ENCODE measurements around the gene STIM1.
"Not testable (repeated sequence)": the region's sequence is repeated elsewhere in the genome, so short reads cannot be mapped to it uniquely, and the experiment has no call there.

The STIM1 gene

DNA sequence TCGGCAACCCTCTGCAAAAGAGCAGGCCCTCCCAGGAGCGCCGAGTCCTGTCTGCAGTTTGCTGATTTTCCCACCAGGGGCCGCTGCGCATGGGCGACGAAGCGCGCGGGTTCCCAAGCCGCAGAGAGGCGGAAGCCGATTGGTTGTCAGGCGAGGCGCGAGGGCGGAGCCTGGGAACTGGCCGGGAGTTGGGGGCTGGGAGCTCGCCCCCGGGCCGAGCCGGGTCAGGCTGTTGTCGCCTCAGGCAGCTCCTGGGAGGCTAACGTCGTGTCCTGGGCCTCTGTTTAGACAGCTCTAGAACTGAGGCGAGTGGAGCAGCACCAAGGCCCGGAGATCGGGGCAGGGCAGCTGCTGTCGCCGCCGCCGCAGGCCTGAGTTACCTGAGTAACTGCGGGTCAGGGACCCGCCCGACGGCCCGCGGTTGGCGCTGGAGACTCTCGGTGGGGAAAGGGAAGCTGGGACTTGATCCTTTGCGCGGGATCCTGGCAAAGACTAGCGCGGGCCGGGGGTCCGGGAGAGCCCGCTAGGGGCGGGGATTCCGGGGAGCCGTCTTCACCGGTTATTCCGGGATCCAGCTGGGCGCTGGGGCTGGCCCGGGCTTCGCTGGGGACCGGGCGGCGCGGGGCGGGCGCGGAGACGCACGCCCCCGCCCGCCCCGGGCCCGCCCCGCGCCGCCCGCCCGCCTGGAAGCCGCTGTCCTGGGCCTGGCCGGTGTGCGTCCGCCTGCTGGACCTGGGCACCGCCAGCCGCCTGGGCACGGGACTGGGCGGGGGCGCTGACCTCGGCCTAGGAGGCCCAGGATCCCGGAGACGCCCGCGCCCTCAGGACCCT, at the start of gene STIM1:
Gene STIM1 (plus strand): TSS at position 688 of the 831 bp plus-strand sequence. CDS start 607 bp downstream, outside the sequence.
- peak; percentile 96 to 98 for DNase-seq

DNA sequence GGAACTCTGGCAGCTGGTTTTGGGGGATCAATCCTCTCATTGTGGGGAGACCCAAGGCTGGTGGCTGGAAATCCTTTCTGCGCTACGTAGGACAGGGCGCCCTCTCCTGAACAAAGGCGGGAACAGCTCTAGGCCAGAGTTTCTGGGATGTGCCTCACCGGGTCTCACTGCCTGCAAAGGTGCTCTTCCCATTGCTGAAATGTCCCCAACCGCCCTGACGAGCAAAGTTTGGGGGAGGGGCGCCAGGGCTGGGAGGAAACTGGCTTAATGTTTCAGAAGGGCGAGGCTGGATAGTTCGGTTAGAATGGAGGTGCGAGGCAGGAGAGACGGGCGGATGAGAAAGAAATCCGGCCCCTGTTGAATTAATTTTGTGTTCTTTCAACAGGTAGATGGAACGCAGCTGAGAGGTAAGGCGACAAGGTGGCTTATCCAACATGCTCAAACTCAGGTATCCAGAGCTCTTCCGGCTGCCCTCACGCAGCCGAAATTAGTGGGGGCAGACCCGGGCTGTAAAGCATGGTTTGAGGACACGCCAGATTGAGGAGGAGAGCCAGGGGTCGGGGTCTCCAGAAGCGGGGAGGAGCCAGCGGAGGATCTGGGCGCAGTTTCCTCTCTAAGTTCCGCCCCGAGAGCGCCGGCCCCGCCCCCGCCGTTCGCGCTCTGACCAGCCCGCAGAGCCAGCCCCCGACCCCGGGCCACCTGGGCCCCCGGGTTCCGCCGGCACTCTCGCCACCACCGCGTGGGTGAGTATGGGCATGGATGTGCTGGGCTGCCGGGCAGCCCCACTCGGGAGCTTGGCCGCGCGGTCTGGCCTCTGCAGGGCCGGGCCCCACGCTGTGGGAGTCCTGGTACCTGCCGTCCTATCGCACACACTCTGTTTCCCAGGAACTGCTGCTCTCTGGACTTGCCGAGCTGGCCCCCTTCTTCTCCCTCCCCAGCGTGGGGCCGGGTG, 47.3 kb upstream of the STIM1 start, which contains the start of gene PGAP2:
Gene PGAP2 (plus strand): TSS at position 652 of the 952 bp plus-strand sequence. CDS start 2,700 bp downstream, outside the sequence.
- DNase-seq, result peak; percentile 55 to 62

DNA sequence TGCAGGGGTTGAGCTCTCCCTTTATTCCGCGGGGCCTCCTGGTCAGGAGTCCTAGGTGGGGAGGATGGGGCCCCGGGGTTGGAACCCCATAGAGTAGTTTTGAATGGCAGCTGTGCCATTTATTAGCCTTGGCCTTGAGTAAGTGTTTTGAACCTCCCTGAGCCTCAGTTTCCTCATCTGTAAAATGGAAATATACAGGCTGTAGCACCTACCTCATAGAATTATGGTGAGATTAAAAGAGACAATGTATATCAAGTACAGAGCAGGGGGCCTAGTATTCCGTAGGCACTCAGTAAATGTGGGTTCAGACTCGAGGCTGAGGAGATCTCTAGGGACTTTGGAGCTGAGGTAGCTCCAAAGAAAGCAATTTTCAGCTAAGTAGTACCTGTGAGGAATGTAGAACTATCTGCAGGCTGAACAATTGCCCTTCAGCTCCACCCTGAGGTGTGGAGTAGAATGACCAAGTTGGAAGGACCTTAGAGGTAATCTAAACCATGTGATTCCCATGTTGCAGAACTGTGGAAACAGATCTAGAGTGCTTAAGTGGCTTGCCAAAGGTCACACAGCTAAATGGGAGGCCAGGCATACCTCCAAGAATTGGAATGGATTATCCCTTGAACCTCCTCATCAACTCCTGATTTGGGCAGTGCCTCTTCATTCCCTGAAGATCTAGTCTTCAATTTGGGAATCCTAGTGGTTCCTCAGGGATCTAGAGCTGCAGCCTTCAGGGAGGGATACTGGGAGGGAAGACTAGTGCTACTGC, 46.4 kb upstream of the STIM1 start:
- peak; percentile 64 to 69 for DNase-seq

DNA sequence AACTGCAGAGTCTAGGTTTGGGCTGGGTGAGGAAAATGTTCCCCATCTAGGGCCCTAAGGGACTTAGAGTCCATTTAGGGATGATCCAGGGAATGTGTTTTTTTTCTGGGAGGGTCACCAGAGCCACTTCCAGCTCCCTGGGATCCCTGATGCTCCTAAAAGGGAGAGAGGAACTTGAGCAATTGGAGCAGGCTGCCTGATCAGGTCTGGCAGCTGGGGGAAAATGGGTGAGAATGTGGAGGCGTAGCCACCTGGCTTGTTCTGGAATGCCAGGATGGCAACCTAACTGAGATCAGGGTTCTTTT, 45.9 kb upstream of the STIM1 start:
- DNase-seq, result no peak

DNA sequence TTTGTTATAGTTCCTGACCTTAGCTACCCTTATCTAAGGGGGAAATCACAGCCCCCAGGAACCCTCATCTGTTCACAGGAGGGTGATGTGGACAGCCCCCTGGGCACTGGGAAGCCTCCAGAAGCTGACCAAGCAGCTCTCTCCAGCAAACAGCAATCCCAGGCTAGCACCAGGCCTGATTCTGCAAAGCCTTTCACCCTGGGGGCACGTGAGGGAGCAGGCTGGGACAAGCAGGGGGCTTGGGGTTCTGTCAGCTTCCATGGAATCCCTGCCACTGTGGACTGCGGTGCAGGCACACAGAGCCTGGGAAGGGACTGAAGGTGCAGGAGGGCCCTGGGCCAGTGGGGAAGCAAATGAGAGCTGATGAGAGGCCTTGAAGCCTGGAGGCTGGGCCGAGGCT, 45.0 kb upstream of the STIM1 start:
- DNase-seq, result no peak

DNA sequence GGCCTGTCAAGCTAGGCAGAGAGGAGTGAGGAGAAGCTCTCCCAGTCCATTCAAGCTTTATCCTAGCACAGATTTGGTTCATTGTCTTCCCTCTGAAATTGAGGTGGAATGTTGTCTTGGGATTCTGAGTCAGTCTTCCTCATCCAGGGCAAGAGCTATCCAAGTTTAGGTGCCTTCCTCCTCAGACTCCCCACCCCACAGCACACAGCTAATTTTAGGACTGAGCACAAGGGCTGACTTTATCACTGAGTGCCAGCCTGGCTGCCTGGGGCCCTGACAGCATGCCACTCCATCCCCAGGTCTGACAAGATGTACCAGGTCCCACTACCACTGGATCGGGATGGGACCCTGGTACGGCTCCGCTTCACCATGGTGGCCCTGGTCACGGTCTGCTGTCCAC, 44.5 kb upstream of the STIM1 start:
- DNase-seq, result no peak

DNA sequence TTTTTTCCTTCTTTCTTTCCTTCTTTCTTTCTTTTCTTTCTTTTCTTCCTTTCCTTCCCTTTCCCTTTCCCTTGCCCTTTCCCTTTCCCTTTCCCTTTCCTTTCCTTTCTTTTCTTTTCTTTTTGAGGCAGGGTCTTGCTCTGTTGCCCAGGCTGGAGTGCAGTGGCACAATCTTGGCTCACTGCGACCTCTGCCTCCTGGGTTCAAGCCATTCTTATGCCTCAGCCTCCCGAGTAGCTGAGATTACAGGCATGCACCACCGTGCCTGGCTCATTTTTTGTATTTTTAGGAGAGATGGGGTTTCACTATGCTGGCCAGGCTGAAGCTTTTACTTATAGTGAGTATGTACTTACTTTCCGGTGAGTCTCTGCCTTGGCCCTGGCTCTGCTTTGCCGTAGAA, 40.6 kb upstream of the STIM1 start:
- DNase-seq, result not testable (repeated sequence)

DNA sequence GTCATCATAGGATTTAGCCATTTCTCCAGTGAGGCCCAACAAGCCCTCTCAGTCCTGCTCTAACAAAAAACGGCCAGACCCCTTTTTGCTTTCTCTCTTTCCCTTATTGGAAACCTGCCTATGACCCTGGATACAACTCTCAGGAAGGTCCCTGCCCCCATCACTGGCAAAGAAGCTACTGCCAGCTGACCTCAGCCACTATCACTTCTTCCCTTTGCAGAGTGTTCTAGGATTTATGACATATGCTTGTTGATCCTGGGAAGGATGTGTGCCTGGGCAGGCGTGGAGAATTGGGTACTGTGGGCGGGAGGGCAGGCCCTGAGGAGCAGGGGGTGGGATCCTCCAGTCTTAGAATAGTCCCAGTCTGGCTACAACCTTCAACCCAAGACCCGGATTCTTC, 39.6 kb upstream of the STIM1 start:
- no peak for DNase-seq

DNA sequence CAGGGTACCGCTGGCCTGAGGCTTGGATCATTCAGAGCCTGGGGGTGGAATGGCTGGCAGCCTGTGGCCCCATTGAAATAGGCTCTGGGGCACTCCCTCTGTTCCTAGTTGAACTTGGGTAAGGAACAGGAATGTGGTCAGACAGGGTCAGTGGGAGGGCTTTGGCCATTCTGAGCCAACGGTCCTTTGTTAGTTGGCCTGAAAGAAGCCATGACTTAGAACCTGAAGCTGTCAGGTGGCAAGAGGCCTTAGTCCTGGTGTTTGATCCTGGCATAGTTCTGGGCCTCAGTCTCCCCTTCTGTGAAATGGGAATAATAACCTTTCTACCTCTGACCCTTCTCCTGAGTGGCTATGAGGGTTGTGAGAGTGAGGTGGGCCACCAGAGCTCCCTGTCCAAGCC, 38.8 kb upstream of the STIM1 start:
- no peak for DNase-seq

DNA sequence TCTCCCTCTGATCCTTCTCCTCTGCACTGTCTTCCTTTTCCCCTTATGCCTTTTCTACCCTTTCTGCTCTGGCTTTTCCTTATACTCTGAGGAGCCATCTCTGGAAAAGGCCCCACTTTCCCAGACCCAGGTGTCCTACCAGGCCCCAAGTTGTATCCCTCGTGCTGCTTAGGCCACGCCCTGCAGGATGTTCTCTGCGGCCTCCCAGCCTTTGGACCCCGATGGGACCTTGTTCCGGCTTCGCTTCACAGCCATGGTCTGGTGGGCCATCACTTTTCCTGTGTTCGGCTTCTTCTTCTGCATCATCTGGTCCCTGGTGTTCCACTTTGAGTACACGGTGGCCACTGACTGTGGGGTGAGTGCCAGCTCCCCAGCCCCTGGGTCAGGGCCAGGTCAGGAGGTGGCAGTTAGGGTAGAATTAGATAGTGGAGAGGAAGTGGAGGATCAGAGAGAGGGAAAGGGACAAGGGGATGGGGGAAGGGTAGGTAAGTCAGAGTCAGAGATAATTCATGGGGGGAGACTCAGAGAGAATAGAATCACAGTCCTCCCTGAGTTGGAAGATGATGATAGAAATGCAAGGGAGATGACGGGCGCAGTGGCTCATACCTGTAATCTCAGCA, 38.2 kb upstream of the STIM1 start:
- no peak for DNase-seq

DNA sequence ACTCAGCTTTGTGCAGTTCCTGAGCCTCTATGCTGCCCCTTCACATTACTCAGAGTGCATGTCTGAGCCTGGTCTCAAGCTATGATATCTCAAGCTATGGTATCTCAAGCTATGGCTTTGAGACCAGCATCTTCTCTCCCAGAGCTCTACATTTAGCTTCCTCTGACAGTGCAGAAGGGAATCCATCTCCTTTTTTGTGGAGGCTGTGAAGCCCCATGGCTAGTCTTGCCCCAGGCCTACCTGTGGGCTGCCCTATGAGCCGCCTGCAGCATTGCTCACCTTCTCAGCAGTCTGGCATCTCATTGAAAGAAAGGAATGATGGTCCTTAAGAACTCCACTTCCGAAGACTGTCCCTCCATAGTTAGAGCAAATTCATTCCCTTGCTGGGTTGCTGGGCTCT, 34.5 kb upstream of the STIM1 start:
- DNase-seq, result no peak

DNA sequence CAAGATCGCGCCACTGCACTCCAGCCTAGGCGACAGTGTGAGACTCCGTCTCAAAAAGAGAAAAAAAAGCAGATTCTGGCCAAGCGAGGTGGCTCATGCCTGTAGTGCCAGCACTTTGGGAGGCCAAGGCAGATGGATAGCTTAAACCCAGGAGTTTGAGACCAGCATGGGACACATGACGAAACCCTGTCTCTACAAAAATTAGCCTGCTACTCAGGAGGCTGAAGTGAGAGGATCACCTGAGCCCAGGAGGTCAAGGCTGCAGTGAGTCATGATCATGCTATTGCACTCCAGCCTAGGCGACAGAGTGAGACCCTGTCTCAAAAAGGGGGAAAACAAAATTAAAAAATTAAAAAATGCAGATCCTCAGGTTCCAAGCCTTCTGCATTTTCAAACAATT, 33.2 kb upstream of the STIM1 start:
- no peak for DNase-seq

DNA sequence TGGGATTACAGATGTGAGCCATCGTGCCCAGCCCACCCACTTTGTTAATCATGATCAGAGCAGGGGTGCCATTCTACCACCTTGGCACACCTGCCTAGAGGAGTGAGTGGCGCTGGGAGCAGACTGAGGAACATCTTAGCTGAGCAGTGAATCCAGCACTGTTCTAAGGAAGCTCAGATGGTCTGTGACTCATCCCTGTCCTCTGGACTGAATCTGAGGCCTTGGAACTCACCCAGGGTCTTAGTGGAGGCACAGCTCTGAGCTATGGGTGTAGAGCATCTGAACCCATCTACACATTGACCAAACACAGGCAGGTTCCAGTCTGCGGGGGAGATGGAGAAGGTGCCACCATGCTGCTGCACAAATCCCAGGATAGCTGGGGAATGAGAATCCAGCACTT, 32.2 kb upstream of the STIM1 start:
- no peak for DNase-seq

DNA sequence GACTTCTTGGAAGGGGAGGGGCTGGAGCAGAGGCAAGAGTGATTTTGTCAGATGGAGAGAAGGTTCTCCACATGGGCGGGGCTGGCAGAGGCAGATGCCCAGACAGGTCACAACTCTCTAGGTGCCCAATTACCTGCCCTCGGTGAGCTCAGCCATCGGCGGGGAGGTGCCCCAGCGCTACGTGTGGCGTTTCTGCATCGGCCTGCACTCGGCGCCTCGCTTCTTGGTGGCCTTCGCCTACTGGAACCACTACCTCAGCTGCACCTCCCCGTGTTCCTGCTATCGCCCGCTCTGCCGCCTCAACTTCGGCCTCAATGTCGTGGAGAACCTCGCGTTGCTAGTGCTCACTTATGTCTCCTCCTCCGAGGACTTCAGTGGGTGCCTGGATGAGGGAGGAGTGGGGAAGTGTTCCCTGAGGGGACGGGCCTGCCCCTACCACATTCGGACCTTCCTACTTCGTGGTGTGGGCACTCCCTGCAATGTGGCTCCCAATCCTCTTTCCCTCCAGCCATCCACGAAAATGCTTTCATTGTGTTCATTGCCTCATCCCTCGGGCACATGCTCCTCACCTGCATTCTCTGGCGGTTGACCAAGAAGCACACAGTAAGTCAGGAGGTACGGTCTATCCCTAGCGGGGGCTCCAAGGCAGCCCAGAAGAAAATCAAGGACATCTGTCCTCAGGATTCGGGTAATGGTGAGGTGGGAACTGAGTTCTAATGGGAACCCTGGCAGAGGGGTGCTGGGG, 31.5 kb upstream of the STIM1 start:
- DNase-seq, result no peak

DNA sequence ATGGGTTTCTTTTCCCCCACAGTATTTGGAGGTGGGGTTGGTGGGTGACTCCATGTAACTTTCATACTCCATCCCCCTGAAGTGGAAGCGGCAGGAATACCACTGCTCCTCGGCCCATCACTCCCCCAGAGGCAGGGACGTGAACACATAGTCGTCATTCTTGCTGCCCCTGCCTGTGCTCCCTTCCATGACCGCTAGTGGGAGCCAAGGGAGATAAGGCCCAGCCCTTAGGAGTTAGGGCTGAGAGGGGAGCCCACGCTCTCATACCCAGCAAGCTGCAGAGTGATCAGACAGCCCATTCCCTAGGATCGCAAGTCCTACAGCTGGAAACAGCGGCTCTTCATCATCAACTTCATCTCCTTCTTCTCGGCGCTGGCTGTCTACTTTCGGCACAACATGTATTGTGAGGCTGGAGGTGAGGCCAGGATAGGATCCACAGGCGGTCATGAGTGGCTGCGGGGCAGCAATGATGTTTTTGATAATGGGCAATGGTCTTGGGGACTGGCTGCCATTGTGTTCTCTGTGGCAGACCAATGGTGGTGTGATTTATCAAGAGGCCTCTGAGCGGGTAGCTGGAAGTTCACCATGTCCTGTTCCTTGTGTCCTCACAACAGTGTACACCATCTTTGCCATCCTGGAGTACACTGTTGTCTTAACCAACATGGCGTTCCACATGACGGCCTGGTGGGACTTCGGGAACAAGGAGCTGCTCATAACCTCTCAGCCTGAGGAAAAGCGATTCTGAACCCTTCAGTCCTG, 30.6 kb upstream of the STIM1 start:
- peak; percentile 84 to 87 for DNase-seq

DNA sequence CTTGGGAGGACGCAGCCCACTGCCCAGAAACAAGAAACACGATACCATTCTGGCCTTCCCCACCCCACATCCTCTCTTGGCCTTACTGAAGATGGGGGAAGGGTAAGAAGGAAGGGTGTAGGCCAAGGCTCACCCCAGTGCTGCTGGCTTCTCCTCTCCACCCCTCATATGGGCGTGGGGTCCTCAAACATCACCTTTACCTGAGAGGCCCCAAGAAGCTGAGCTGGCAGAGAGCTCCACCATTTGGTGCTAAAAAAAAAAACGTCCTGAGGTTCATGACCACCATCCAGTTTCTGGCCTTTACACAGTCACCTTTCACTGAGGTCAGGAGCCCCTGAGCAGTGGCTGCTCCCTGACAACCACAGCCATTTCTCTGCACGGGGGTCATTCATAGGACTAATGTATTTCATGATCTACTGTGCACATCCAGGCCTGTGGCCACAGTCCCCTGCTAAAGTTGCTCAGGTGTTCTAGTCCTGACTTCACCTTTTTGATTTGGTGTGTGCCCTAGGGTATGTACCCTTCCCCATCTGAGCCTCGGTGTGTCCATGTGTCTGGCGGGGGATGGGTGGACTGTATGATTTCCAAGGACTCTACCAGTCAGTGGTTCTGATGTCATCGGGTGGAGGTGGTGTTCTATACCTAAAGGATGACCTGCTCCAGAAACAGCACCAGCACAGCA, 29.9 kb upstream of the STIM1 start:
- no peak for DNase-seq

DNA sequence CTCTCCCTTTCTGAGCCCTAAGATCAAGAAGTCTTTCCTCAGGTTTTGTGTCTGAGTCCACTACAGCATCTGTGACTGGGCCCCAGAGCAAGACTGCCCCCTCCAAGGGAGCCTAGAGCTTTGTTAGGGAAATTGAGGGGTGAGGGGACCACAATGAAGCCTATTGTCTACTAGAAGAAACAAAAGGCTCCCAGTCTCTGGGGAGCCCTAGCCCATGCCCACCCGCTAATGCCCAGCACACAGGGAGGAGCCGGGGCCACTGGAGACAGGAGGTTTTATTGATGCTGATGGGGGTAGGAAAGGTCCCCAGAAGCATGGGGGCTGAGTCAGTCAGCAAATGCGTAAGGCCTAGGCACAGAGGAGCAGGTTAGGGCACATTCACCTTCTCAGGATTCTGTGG, 28.7 kb upstream of the STIM1 start:
- no peak for DNase-seq

DNA sequence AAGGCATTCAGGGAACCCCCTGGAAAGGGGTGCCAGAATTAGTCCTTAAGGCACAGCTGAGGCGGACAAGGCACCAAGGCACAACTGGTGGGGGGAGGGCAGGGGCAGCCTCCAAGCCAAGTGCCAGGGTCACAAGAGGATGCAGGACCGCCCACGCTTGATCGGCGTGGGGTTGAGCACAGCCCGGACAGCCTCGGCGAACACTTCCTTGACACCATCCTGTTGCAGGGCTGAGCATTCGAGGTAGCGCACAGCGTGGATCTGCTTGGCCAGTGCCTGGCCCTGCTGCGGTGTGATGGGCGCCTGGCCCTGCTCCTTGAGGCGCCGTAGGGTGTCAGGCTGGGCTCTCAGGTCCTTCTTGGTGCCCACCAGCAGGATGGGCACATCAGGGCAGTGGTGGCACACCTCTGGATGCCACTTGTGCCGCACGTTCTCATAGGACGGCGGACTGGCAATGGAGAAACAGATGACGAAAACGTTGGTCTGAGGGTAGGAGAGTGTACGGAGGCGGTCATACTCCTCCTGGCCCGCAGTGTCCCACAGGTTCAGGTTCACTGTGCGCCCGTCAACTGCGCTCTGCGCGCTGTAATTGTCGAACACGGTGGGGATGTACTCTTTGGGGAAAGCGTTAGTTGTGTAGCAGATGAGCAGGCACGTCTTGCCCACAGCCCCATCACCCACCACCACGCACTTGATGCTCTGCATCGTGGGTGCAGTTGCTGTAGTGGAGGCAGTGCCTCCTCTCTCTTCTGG, 27.9 kb upstream of the STIM1 start:
- DNase-seq, result no peak

DNA sequence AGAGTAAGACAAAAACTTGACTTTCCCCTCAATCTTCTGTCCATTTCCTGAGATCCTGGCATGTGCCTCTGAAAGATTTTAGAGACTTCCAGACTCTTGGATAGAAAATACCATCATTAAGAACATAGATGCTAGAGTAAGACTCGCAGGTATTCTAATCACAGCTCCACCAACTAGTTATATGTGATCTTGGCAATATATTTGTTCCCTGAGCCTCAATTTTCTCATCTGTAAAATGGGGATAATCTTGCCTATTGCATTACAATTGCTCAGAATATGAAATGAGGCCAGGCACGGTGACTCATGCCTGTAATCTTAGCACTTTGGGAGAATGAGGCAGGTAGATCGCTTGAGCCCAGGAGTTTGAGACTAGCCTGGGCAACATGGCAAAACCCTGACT, 25.4 kb upstream of the STIM1 start:
- DNase-seq, result no peak

DNA sequence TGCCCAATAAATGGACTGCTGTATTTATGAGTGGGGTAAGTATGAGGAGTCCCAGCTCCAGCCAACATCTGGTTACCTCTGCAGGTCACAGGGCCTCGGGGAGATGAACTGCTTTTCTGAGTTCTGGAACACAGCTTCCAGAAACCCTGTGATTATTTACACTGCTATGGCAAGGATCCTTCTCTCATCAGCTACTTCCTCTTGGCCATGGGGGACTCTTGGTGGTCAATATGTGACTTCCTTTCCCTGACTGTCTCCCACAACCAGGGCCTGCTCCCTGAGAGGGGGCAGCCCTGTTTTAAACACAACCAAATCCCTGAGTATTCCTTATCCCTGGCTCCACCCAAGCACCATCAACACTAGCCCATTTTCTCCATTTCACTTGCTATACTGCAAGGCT, 24.7 kb upstream of the STIM1 start:
- no peak for DNase-seq

Data from CD4-positive, alpha-beta T cell treated with Interleukin-1 beta for 1 hour (primary cell).